IMR-90 (cell line): ENCODE data around the gene UNC93B1. TPM values are rescaled to one million over a fixed set of nuclear protein-coding genes. Genes with fewer than 3 reads are reported as not detected.
"Not testable (repeated sequence)": the region's sequence is repeated elsewhere in the genome, so short reads cannot be mapped to it uniquely, and the experiment has no call there.

ENCODE experiments used
- ATAC-seq: fragments of 200-7000 bp; cut with Tn5 transposase; 2 replicates; pipeline ENCODE4 v1.9.1; 2020; ENCODE audit warnings: low read depth, mild to moderate bottlenecking, moderate library complexity
- BruUV-seq: library from RNA; stranded (reverse); fragments of 400-500 nt; replicated peaks from 2 replicates; lab custom pipeline; 2021; lab: Mats Ljungman, UMichigan
- CTCF ChIA-PET: fragments of 300-600 bp; formaldehyde crosslinking; extraction: SDS; loops from one replicate; lab custom pipeline; 2021; ENCODE audit warnings: antibody characterized with exemption; lab: Yijun Ruan, JAX
- POLR2A ChIA-PET: fragments of 300-600 bp; sonication (Branson Sonifier 250); formaldehyde crosslinking; loops from one replicate; lab custom pipeline; 2022; ENCODE audit warnings: antibody characterized with exemption; ENCODE audit not compliant: unreplicated experiment; lab: Charles Lee
- DNase-seq: peaks from one replicate; pipeline ENCODE4 v3.0.0; 2013
- H2AFZ ChIP-seq: replicated peaks from 2 replicates; pipeline ENCODE3; 2013; ENCODE audit warnings: low read length, mild to moderate bottlenecking; ENCODE audit not compliant: poor library complexity
- H2AK5ac ChIP-seq: 2 replicates; pipeline ENCODE4 v1.6.1; 2013; ENCODE audit warnings: low read depth, low read length, inconsistent platforms
- H2AK9ac ChIP-seq: replicated peaks from 2 replicates; pipeline ENCODE3; 2013; ENCODE audit warnings: mild to moderate bottlenecking, low read depth, low read length, moderate library complexity; ENCODE audit not compliant: poor library complexity
- H2BK120ac ChIP-seq: 2 replicates; pipeline ENCODE4 v1.6.1; 2013; ENCODE audit warnings: low read depth, low read length, inconsistent platforms
- H2BK15ac ChIP-seq: 3 replicates; pipeline ENCODE4 v1.6.1; 2013; ENCODE audit warnings: low read depth, low read length, inconsistent platforms
- H2BK20ac ChIP-seq: 2 replicates; pipeline ENCODE4 v1.6.1; 2013; ENCODE audit warnings: low read depth, mild to moderate bottlenecking, inconsistent platforms, low read length, moderate library complexity
- H2BK5ac ChIP-seq: 2 replicates; pipeline ENCODE4 v1.6.1; 2013; ENCODE audit warnings: mild to moderate bottlenecking, low read depth, low read length, inconsistent platforms; ENCODE audit not compliant: poor library complexity, severe bottlenecking
- H3K14ac ChIP-seq: replicated peaks from 2 replicates; pipeline ENCODE4 v1.6.1; 2013; ENCODE audit warnings: low read depth, low read length, inconsistent platforms
- H3K18ac ChIP-seq: 2 replicates; pipeline ENCODE4 v1.6.1; 2013; ENCODE audit warnings: low read depth, low read length, control low read depth
- H3K23ac ChIP-seq: 2 replicates; pipeline ENCODE4 v1.6.1; 2013; ENCODE audit warnings: low read depth, low read length, inconsistent platforms
- H3K27ac ChIP-seq: 2 replicates; pipeline ENCODE4 v1.5.1; 2013; ENCODE audit warnings: mild to moderate bottlenecking, control low read depth, low read length; ENCODE audit not compliant: insufficient read depth
- H3K27me3 ChIP-seq: 2 replicates; pipeline ENCODE4 v1.6.1; 2013; ENCODE audit warnings: low read length; ENCODE audit not compliant: control insufficient read depth, insufficient read depth
- H3K36me3 ChIP-seq: 2 replicates; pipeline ENCODE4 v1.6.1; 2013; ENCODE audit warnings: low read length, mixed read lengths; ENCODE audit not compliant: control insufficient read depth, insufficient read depth
- H3K4ac ChIP-seq: 2 replicates; pipeline ENCODE4 v1.6.1; 2013; ENCODE audit warnings: low read depth, low read length, inconsistent platforms
- H3K4me1 ChIP-seq: 2 replicates; pipeline ENCODE4 v1.6.1; 2013; ENCODE audit warnings: low read length, mixed read lengths; ENCODE audit not compliant: control insufficient read depth, insufficient read depth
- H3K4me2 ChIP-seq: 2 replicates; pipeline ENCODE4 v1.6.1; 2013; ENCODE audit warnings: low read depth, mild to moderate bottlenecking, control low read depth, low read length, moderate library complexity
- H3K4me3 ChIP-seq: 2 replicates; pipeline ENCODE4 v1.5.1; 2013; ENCODE audit warnings: low read depth, mild to moderate bottlenecking, control low read depth, low read length, moderate library complexity; ENCODE audit not compliant: insufficient read depth
- H3K56ac ChIP-seq: 2 replicates; pipeline ENCODE4 v1.6.1; 2013; ENCODE audit warnings: low read length, inconsistent platforms; ENCODE audit not compliant: insufficient read depth; ENCODE audit errors: extremely low read depth
- H3K79me1 ChIP-seq, 2 experiments: 2 replicates each; pipeline ENCODE4 v1.6.1; 2013; ENCODE audit warnings: low read length in 2 of 2, inconsistent platforms in 1 of 2, low read depth in 1 of 2
- H3K9ac ChIP-seq: 2 replicates; pipeline ENCODE4 v1.6.1; 2013; ENCODE audit warnings: low read depth, low read length, control low read depth
- H3K9me1 ChIP-seq: 2 replicates; pipeline ENCODE4 v1.6.1; 2013; ENCODE audit warnings: low read length, inconsistent platforms; ENCODE audit not compliant: insufficient read depth
- H3K9me3 ChIP-seq: 2 replicates; pipeline ENCODE4 v1.6.1; 2013; ENCODE audit warnings: low read length; ENCODE audit not compliant: control insufficient read depth, insufficient read depth
- H4K20me1 ChIP-seq: 2 replicates; pipeline ENCODE4 v1.6.1; 2013; ENCODE audit warnings: low read length, inconsistent platforms; ENCODE audit not compliant: insufficient read depth
- H4K5ac ChIP-seq: 2 replicates; pipeline ENCODE4 v1.6.1; 2013; ENCODE audit warnings: mild to moderate bottlenecking, low read depth, low read length, control low read depth
- H4K8ac ChIP-seq, 2 experiments: 2 replicates each; pipeline ENCODE4 v1.6.1; 2013; ENCODE audit warnings: low read depth in 2 of 2, low read length in 2 of 2, control low read depth in 1 of 2, inconsistent platforms in 1 of 2
- H4K91ac ChIP-seq: 2 replicates; pipeline ENCODE4 v1.6.1; 2013; ENCODE audit warnings: low read depth, low read length, inconsistent platforms; ENCODE audit not compliant: insufficient read depth
- WGBS, 2 experiments: methylation state at CpG; one replicate each; pipeline versions ENCODE4 v1.1.5 to v1.1.7; 2013; ENCODE audit warnings: missing lambda C conversion rate in 2 of 2; ENCODE audit not compliant: insufficient read length in 1 of 2; ENCODE audit errors: extremely low coverage in 2 of 2; 5-methylcytosine and 5-hydroxymethylcytosine counted together
- dilution Hi-C: fragments of 300-500 bp; cut with HindIII; formaldehyde crosslinking; loops from one replicate; pipeline ENCODE4 v1.14.3; 2018; ENCODE audit warnings: low sequenced_read_pairs; ENCODE audit not compliant: unreplicated experiment
- in situ Hi-C: fragments of 300-500 bp; cut with MboI; formaldehyde crosslinking; loops from 3 replicates; pipeline ENCODE4 v1.14.3; 2019; ENCODE audit warnings: low sequenced_read_pairs, inconsistent platforms, mixed read lengths
- intact Hi-C: fragments of 100-400 bp; cut with micrococcal nuclease; formaldehyde crosslinking; loops from 2 replicates; pipeline ENCODE4 v1.10.0; 2022
- polyA plus RNA-seq, 3 experiments: library from polyadenylated mRNA; depleted of rRNA; stranded (reverse); fragments of >200 nt; gene quantifications; 2 replicates each; pipeline ENCODE4 v1.2.3, GENCODE V29; 2012; ENCODE audit warnings: low replicate concordance in 1 of 3
- total RNA-seq: library from RNA; depleted of rRNA; stranded (reverse); fragments of >200 nt; gene quantifications from 2 replicates; pipeline ENCODE4 v1.2.3, GENCODE V29; 2012

Gene UNC93B1
- total and polyA plus RNA-seq, 2 of the 4 experiments (the other 2 are of a cell fraction) = 10.9 to 19.2 TPM

DNA sequence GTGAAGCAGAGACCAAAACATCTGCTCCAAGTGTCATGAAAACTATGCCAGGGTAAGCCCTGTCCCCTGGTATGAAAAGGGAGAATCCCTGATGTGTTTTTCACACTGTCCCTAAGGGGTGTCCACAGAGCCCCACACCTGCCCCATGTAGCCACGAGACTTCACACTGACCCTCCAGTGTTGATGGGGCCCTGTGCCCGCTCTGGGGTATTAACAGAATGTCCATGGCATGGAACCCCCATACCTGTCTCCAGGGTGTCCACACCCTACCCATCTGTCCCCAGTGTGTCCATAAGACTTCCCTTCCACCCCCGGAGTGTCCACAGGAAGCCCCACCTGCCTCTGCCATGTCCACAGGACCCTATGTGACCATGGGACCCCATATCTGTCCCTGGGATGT, 8.8 kb downstream of the UNC93B1 start:
- CTCF ChIA-PET, in situ Hi-C loops, dilution Hi-C loops, H3K4me1 ChIP-seq, H2BK5ac ChIP-seq, H3K23ac ChIP-seq, H4K20me1 ChIP-seq, H2AK9ac ChIP-seq, DNase-seq, H3K14ac ChIP-seq, H3K9me1 ChIP-seq, H3K9ac ChIP-seq, H3K4me2 ChIP-seq, H3K56ac ChIP-seq, H3K79me1 ChIP-seq, H4K5ac ChIP-seq, H2AK5ac ChIP-seq, H3K27me3 ChIP-seq, POLR2A ChIA-PET, intact Hi-C loops, H2BK20ac ChIP-seq, ATAC-seq, H3K4ac ChIP-seq, H3K27ac ChIP-seq, H3K9me3 ChIP-seq, H2BK120ac ChIP-seq, H3K36me3 ChIP-seq, H3K18ac ChIP-seq, H4K8ac ChIP-seq, BruUV-seq, H3K4me3 ChIP-seq, H2BK15ac ChIP-seq, H4K91ac ChIP-seq, H2AFZ ChIP-seq: not testable (repeated sequence)
- no CpG with 5 or more reads among the region's 3 CpGs for WGBS, 2 experiments

DNA sequence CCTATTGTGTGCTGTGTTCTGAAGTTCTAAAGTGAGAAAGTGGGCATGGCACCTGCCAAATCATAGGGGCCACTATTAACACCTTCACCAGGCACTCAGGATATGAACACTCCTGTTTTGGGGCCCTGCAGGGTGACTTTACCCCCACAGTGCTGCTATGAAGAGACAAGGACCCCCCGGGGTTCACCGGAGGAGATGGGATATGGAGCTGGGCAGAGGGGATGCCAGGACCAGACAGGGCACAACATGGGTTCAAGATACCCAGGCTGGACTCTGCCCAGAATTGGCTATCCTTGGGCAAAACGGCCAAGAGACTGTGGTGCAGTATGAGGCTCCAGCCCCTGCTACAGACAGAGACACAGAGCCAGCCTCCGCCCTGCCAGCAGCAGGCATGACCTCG, 9.5 kb downstream of the UNC93B1 start:
- H3K9me3 ChIP-seq, H3K27ac ChIP-seq, H3K9ac ChIP-seq, H2BK15ac ChIP-seq, H3K4me3 ChIP-seq, H3K4me2 ChIP-seq, H4K8ac ChIP-seq, H2AFZ ChIP-seq, H2BK120ac ChIP-seq, H3K9me1 ChIP-seq, H4K20me1 ChIP-seq, H2AK9ac ChIP-seq, dilution Hi-C loops, DNase-seq, H3K79me1 ChIP-seq, H3K14ac ChIP-seq, H3K56ac ChIP-seq, H2BK20ac ChIP-seq, H3K4me1 ChIP-seq, H2AK5ac ChIP-seq, in situ Hi-C loops, intact Hi-C loops, BruUV-seq, ATAC-seq, H3K4ac ChIP-seq, H3K18ac ChIP-seq, H4K5ac ChIP-seq, H2BK5ac ChIP-seq, H3K36me3 ChIP-seq, H3K27me3 ChIP-seq, POLR2A ChIA-PET, H3K23ac ChIP-seq, H4K91ac ChIP-seq: not testable (repeated sequence)
- CTCF ChIA-PET = interaction anchor here (0.6 kb wide), 1 partner anchor 399 kb away, joined by 3 read pairs; no protein-coding TSS in a partner anchor
- WGBS, 2 experiments = 86% methylated on average over 1 of the region's 5 CpGs; no CpG with 5 or more reads in 1 of the 2 experiments
